GM12878 (cell line): Measurements from ENCODE around the gene HSPB7.

Source experiments
- ASH2L ChIP-seq: fragments of 300-600, 200-600 bp; sonication (generic); IDR thresholded peaks from 2 replicates; pipeline ENCODE4 v1.6.1; 2017; ENCODE audit warnings: low read depth, mild to moderate bottlenecking, borderline replicate concordance
- BRCA1 ChIP-seq: IDR thresholded peaks from 2 replicates; pipeline ENCODE4 v1.6.1; 2011; ENCODE audit warnings: low read depth, low read length, improper control_type of control experiment
- CBFB ChIP-seq: IDR thresholded peaks from 2 replicates; pipeline ENCODE4 v1.6.1; 2016; ENCODE audit warnings: antibody characterized with exemption, low read depth
- CEBPB ChIP-seq, 2 experiments: fragments of 150-350 bp in 1 of 2; IDR thresholded peaks; 2 replicates each; pipeline ENCODE4 v1.6.1; 2012 to 2014; ENCODE audit warnings: low read depth in 2 of 2, low read length in 2 of 2, borderline replicate concordance in 1 of 2, inconsistent platforms in 1 of 2
- CTCF ChIP-seq, 3 experiments: IDR thresholded peaks in 2 of 3; conservative IDR thresholded peaks in 1 of 3; 2 replicates each; pipeline ENCODE4 v1.5.1; 2011; ENCODE audit warnings: low read depth in 3 of 3, low read length in 3 of 3, mild to moderate bottlenecking in 3 of 3, control low read depth in 2 of 3, moderate library complexity in 2 of 3, inconsistent platforms in 1 of 3, mixed read lengths in 1 of 3; ENCODE audit not compliant: control insufficient read depth in 2 of 3, insufficient read depth in 1 of 3; ENCODE audit errors: extremely low read depth in 1 of 3
- POLR2A ChIP-seq: IDR thresholded peaks from 2 replicates; pipeline ENCODE4 v1.6.1; 2011; ENCODE audit warnings: low read depth, mild to moderate bottlenecking, low read length
- POLR2AphosphoS5 ChIP-seq: IDR thresholded peaks from 2 replicates; pipeline ENCODE4 v1.6.1; 2011; ENCODE audit warnings: mild to moderate bottlenecking, low read length, inconsistent platforms
- RFX5 ChIP-seq: IDR thresholded peaks from 2 replicates; pipeline ENCODE4 v1.6.1; 2011; ENCODE audit warnings: low read depth, low read length, improper control_type of control experiment

GRCh38 chr1:16026723-16027484 is 9.1 kb upstream of the HSPB7 start:
- TF ChIP-seq POLR2A (no peak), BRCA1 (no peak), RFX5 (no peak), CBFB (no peak), CEBPB (IDR thresholded peaks at IDR 0.05; ENCODE audit: borderline replicate concordance in 1 of 2, low read depth in 2 of 2, low read length in 2 of 2) (no peak), ASH2L (no peak), POLR2AphosphoS5 (no peak), CTCF (IDR thresholded peaks at IDR 0.05 in 2 of 3, conservative IDR thresholded peaks at IDR 0.05 in 1 of 3; ENCODE audit: control insufficient read depth in 2 of 3, extremely low read depth in 1 of 3, insufficient read depth in 1 of 3, low read depth in 3 of 3, low read length in 3 of 3) (no peak)
